SK-N-MC (cell line): Measurements from ENCODE around the gene TBL3.
"Not testable (repeated sequence)": the region's sequence is repeated elsewhere in the genome, so short reads cannot be mapped to it uniquely, and the experiment has no call there.

Experiments
- DNase-seq: peaks from one replicate; pipeline ENCODE4 v3.0.0-alpha.2; 2011; ENCODE audit warnings: low read depth, low spot score
- H3K27ac ChIP-seq: fragments of 200-600 bp; sonication (generic); 2 replicates; pipeline ENCODE4 v1.5.1; 2016; ENCODE audit warnings: mixed run types
- H3K36me3 ChIP-seq: fragments of 200-600 bp; sonication (generic); 2 replicates; pipeline ENCODE4 v1.6.1; 2017; ENCODE audit warnings: antibody characterized with exemption, low read length, mixed read lengths; ENCODE audit not compliant: insufficient read depth
- H3K4me3 ChIP-seq: fragments of 200-600 bp; sonication (generic); 2 replicates; pipeline ENCODE4 v1.5.1; 2016
- H3K9ac ChIP-seq: fragments of 200-600 bp; sonication (generic); 2 replicates; pipeline ENCODE4 v1.8.0; 2017; ENCODE audit warnings: mixed run types, mixed read lengths; ENCODE audit not compliant: insufficient read length
- H3K9me3 ChIP-seq: fragments of 200-600 bp; sonication (generic); 2 replicates; pipeline ENCODE4 v1.6.1; 2017; ENCODE audit warnings: low read depth, mild to moderate bottlenecking, antibody characterized with exemption, low read length, moderate library complexity, mixed read lengths
- EZH2 ChIP-seq: fragments of 200-600 bp; sonication (generic); IDR thresholded peaks from one replicate; pipeline ENCODE4 v1.6.1; 2017; ENCODE audit warnings: antibody characterized with exemption
- FOXP2 ChIP-seq: optimal IDR thresholded peaks from 2 replicates; pipeline ENCODE3; 2011; ENCODE audit warnings: mild to moderate bottlenecking, moderate library complexity; ENCODE audit not compliant: insufficient read depth; ENCODE audit errors: extremely low read length, control extremely low read depth
- POLR2AphosphoS5 ChIP-seq: IDR thresholded peaks from 2 replicates; pipeline ENCODE4 v1.6.1; 2012; ENCODE audit warnings: mild to moderate bottlenecking, low read depth, low read length, borderline replicate concordance

The TBL3 gene

GRCh38 chr16:1932050-1933028, 39.5 kb upstream of the TBL3 start:
- Histone ChIP-seq H3K9ac (no peak overlapping the region), H3K27ac (no peak overlapping the region), H3K9me3 (no peaks in the 10 kb centered on the region), H3K4me3 (no peak overlapping the region), H3K36me3 (no peaks in the 10 kb centered on the region)
- TF ChIP-seq FOXP2 (no peak), EZH2 (no peak), POLR2AphosphoS5 (no peak)
- DNase-seq: no peak

- Histone ChIP-seq H3K9me3 (no peaks in the 10 kb centered on the region), H3K4me3 (no peak overlapping the region), H3K27ac (no peak overlapping the region), H3K36me3 (no peaks in the 10 kb centered on the region; the same call in 1 of the 2 replicates), H3K9ac (no peak overlapping the region)
- no peak for DNase-seq
- TF ChIP-seq FOXP2 (no peak), EZH2 (no peak), POLR2AphosphoS5 (no peak)
Observed at GRCh38 chr16:1933097-1933661, 38.7 kb upstream of the TBL3 start.

- H3K36me3 ChIP-seq: no peaks in the 10 kb centered on the region; the same call in 1 of the 2 replicates
- H3K9me3 ChIP-seq: no peaks in the 10 kb centered on the region
- TF ChIP-seq FOXP2: no peak
- H3K4me3 ChIP-seq: no peak overlapping the region
- H3K27ac ChIP-seq: no peak overlapping the region
- no peak overlapping the region for H3K9ac ChIP-seq
- DNase-seq: no peak
Observed at GRCh38 chr16:1936945-1937479, 34.8 kb upstream of the TBL3 start.

- H3K9ac ChIP-seq: no peak overlapping the region
- no peaks in the 10 kb centered on the region; the same call in 1 of the 2 replicates for H3K36me3 ChIP-seq
- no peak for DNase-seq
- H3K4me3 ChIP-seq: no peak overlapping the region
- no peak overlapping the region for H3K27ac ChIP-seq
- TF ChIP-seq POLR2AphosphoS5: no peak
- TF ChIP-seq EZH2: no peak
- no peak for TF ChIP-seq FOXP2
- no peaks in the 10 kb centered on the region for H3K9me3 ChIP-seq
Observed at GRCh38 chr16:1938316-1938715, 33.5 kb upstream of the TBL3 start.

- Histone ChIP-seq H3K9me3 (no peaks in the 10 kb centered on the region), H3K9ac (no peak overlapping the region), H3K27ac (no peak overlapping the region), H3K4me3 (no peak overlapping the region), H3K36me3 (no peaks in the 10 kb centered on the region; the same call in 1 of the 2 replicates)
- DNase-seq: no peak
- no peak for TF ChIP-seq POLR2AphosphoS5
- TF ChIP-seq EZH2: no peak
- TF ChIP-seq FOXP2: no peak
Observed at GRCh38 chr16:1938910-1939309, 32.9 kb upstream of the TBL3 start.

DNA sequence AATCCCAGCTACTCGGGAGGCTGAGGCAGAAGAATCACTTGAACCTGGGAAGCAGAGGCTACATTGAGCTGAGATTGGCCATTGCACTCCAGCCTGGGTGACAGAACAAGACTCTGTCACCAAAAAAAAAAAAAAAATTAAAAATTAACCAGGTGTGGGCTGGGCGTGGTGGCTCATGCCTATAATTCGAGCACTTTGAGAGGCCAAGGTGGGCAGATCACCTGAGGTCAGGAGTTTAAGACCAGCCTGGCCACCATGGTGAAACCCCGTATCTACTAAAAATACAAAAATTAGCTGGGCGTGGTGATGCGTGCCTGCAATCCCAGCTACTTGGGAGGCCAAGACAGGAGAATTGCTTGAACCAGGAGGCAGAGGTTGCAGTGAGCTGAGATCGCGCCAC, 32.0 kb upstream of the TBL3 start:
- not testable (repeated sequence) for H3K4me3 ChIP-seq, H3K9ac ChIP-seq, DNase-seq, H3K9me3 ChIP-seq, H3K36me3 ChIP-seq, H3K27ac ChIP-seq

GRCh38 chr16:1940273-1941161, 31.3 kb upstream of the TBL3 start:
- TF ChIP-seq EZH2 (no peak), POLR2AphosphoS5 (no peak), FOXP2 (no peak)
- no peak overlapping the region for H3K4me3 ChIP-seq
- H3K27ac ChIP-seq: no peak overlapping the region
- DNase-seq: no peak
- no peaks in the 10 kb centered on the region for H3K9me3 ChIP-seq
- H3K9ac ChIP-seq: no peak overlapping the region
- H3K36me3 ChIP-seq: no peaks in the 10 kb centered on the region; the same call in 1 of the 2 replicates
